ENCODE measurements around the gene OAF. TPM values are rescaled to one million over a fixed set of nuclear protein-coding genes. Genes with fewer than 3 reads are reported as not detected.

The OAF gene
- total and polyA plus RNA-seq, 2 of the 8 experiments (the other 6 are each of a cell fraction or from before 2014, with no cell fraction given), result 1.3 to 1.5 TPM

- TF ChIP-seq CHD7 (IDR thresholded peaks at IDR 0.05; ENCODE audit: insufficient replicate concordance, low read length) (no peak), POU5F1 (IDR thresholded peaks at IDR 0.05; ENCODE audit: low read depth, low read length) (no peak), SAP30 (IDR thresholded peaks at IDR 0.05; ENCODE audit: insufficient read depth, insufficient replicate concordance, low read length) (no peak)
These were observed 15.1 kb upstream of the OAF start (continued) for GRCh38 chr11:120195601-120196320.

All from H1 (cell line).